Fibroblast of skin of abdomen (primary cell): Measurements from ENCODE around the gene FAM241A. TPM values are rescaled to one million over a fixed set of nuclear protein-coding genes. Genes with fewer than 3 reads are reported as not detected.
"Not testable (repeated sequence)": the region's sequence is repeated elsewhere in the genome, so short reads cannot be mapped to it uniquely, and the experiment has no call there.

Experiments used
- DNase-seq: peaks from one replicate; pipeline ENCODE4 v3.0.0-alpha.2; 2013
- polyA plus RNA-seq, 2 experiments: library from polyadenylated mRNA; unstranded; fragments of 120-200 nt; gene quantifications; one replicate each; pipeline ENCODE4 v1.2.1, GENCODE V29; 2013; ENCODE audit not compliant: insufficient read length in 2 of 2

FAM241A gene
- 1.8 TPM for polyA plus RNA-seq (2013, experiment 1 of 2; ENCODE audit: insufficient read length)
- 1.7 TPM for polyA plus RNA-seq (2013, experiment 2 of 2; ENCODE audit: insufficient read length)

- peak; percentile 83 for DNase-seq
Observed at GRCh38 chr4:112145326-112145789, at the start of gene FAM241A. TSS of gene FAM241A (plus strand) at chr4:112145454. CDS start at chr4:112145581, 127 bp downstream.

GRCh38 chr4:112098841-112099530 lies 46.3 kb upstream of the FAM241A start:
- DNase-seq: no peak

- DNase-seq: peak; percentile 59
Observed at GRCh38 chr4:112099701-112100297, 45.5 kb upstream of the FAM241A start.

GRCh38 chr4:112102875-112103370 lies 42.3 kb upstream of the FAM241A start:
- no peak for DNase-seq

GRCh38 chr4:112105201-112105969 lies 39.9 kb upstream of the FAM241A start:
- no peak for DNase-seq

GRCh38 chr4:112109360-112110058 lies 35.7 kb upstream of the FAM241A start:
- DNase-seq: peak; percentile 18

- no peak for DNase-seq
Observed at GRCh38 chr4:112110059-112110425, 35.2 kb upstream of the FAM241A start.

- no peak for DNase-seq
Observed at GRCh38 chr4:112111306-112111705, 33.9 kb upstream of the FAM241A start.

GRCh38 chr4:112112095-112112494 lies 33.2 kb upstream of the FAM241A start:
- not testable (repeated sequence) for DNase-seq

GRCh38 chr4:112112590-112113170 lies 32.6 kb upstream of the FAM241A start:
- no peak for DNase-seq

GRCh38 chr4:112113864-112114263 lies 31.4 kb upstream of the FAM241A start:
- DNase-seq: no peak

GRCh38 chr4:112114452-112114851 lies 30.8 kb upstream of the FAM241A start:
- DNase-seq: no peak

- DNase-seq: no peak
Observed at GRCh38 chr4:112118742-112119352, 26.4 kb upstream of the FAM241A start.

- no peak for DNase-seq
Observed at GRCh38 chr4:112119353-112119783, 25.9 kb upstream of the FAM241A start.

GRCh38 chr4:112120021-112120420 lies 25.2 kb upstream of the FAM241A start:
- DNase-seq: no peak

- DNase-seq: no peak
Observed at GRCh38 chr4:112125416-112125815, 19.8 kb upstream of the FAM241A start.

GRCh38 chr4:112127048-112127637 lies 18.1 kb upstream of the FAM241A start:
- DNase-seq: no peak

- peak; percentile 43 for DNase-seq
Observed at GRCh38 chr4:112127803-112128202, 17.5 kb upstream of the FAM241A start.

- DNase-seq: no peak
Observed at GRCh38 chr4:112128452-112128851, 16.8 kb upstream of the FAM241A start.

GRCh38 chr4:112130906-112131305 lies 14.3 kb upstream of the FAM241A start:
- no peak for DNase-seq

- DNase-seq: no peak
Observed at GRCh38 chr4:112136551-112136950, 8.7 kb upstream of the FAM241A start.
